ENCODE measurements around the gene POLG.
A peak's percentile ranks its signal among the peaks of the same experiment; 100 is the strongest.

The POLG gene

DNA sequence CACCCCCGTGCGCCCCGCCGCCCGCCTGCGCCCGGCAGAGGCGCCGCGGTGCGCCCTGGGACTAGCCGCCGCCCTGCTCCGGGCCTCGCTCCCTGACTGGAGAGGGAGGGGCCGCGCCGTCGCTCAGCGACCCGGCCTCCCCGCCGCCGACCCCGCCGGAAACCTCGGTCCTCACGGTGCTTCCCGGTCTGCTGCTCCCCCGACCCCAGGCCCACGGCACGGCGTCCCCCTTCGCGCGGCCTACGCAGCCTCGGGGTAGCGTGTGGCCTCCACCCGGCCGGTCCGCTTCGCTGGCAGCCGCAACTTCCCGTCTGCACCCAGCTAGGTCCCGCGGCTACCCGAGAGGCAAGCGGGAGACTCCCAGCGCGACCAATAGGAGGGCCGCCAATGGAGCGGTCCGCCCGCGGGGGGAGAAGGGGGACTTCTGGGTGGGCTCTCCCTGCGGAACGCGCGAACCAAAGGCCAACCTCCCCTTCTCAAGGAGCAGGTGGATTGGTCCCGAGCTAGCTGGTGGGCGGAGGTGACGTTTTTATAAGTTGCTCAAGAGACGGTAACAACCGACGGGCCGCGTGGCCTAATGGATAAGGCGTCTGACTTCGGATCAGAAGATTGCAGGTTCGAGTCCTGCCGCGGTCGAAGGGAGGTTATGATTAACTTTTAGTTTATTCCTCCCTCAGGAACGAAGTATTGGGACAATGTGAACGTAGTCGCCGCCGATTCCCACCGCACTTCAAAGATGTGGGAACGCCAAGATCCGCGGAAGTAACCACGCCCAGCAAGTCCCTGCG, at the start of gene POLG:
POLG (minus strand) TSS at position 315 of the 788 bp plus-strand sequence. CDS start 1,070 bp downstream, outside the sequence.
- peak within 1 kb of the TSS; percentile 85 for H3K4me3 ChIP-seq (ENCODE audit: low read depth, low read length)
- DNase-seq (ENCODE audit: low read depth) = peak; percentile 100
- TF ChIP-seq, protein P1, sequence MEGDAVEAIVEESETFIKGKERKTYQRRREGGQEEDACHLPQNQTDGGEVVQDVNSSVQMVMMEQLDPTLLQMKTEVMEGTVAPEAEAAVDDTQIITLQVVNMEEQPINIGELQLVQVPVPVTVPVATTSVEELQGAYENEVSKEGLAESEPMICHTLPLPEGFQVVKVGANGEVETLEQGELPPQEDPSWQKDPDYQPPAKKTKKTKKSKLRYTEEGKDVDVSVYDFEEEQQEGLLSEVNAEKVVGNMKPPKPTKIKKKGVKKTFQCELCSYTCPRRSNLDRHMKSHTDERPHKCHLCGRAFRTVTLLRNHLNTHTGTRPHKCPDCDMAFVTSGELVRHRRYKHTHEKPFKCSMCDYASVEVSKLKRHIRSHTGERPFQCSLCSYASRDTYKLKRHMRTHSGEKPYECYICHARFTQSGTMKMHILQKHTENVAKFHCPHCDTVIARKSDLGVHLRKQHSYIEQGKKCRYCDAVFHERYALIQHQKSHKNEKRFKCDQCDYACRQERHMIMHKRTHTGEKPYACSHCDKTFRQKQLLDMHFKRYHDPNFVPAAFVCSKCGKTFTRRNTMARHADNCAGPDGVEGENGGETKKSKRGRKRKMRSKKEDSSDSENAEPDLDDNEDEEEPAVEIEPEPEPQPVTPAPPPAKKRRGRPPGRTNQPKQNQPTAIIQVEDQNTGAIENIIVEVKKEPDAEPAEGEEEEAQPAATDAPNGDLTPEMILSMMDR (IDR thresholded peaks at IDR 0.05; ENCODE audit: insufficient read depth, low read depth, low read length, missing control alignments) = no peak

DNA sequence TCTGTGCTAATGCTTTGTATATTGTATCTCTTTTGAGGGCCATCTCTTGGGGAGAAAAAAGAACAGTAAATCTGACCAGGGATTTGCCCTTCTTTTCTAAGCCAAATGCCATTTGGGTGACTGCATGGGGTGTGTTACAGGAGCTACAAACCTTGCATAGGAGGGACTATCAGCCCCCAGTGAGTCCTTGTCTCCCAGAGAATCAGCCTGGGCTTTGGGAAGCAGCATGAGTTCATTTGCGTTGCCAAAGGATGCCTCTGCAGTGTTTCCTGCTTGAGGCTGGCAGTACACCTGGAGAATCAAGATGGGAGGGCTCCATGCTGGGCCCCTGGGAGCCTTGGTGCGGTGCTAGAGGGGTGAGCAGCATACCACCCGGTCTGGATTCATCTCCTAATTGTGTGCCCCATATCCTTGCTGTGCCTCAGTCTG, 49.6 kb upstream of the POLG start:
- TF ChIP-seq, protein P1 (IDR thresholded peaks at IDR 0.05; ENCODE audit: insufficient read depth, low read depth, low read length, missing control alignments) = no peak
- H3K4me3 ChIP-seq (ENCODE audit: low read depth, low read length) = no peak overlapping the region
- DNase-seq (ENCODE audit: low read depth) = no peak

DNA sequence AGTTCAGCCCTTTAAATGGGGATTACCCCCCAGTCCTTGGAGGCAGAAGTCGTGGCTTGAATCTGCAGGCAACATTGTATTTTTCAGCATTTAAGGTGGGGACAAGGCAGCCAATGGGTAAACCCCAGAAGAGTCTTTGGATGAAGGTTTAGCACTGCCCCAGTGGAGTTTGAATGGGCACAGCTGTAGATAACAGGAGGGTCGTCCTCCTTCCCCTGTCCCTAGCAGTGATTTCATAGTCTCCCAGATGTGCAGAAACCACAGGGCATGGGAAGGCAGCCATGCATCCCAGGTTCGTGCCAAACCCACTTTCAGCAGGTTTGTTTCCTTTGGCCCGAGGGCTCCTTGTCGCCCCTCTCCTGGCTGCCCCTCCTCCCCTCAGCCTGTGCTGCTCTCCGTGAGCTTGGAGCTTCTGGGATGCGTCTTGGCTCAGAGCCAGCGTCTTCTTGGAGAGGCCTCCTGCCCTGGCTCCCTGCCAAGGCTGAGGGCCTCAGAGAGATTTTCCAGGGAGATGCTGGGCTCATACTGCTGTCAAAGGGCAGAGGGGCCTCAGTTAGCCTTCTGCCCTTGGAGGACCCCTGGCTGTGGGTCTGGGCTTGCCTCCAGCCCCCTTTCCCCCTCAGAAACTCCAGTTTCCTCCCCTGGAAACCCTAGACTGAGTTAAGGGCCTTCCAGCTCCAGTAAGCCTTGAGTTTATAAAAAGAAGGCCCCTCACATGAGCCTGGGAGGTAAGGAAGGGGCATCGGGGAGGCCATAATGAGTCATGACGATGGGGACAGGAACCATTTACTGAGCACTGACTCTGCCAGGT, 48.9 kb upstream of the POLG start:
- TF ChIP-seq, protein P1 (IDR thresholded peaks at IDR 0.05; ENCODE audit: insufficient read depth, low read depth, low read length, missing control alignments) = no peak
- H3K4me3 ChIP-seq (ENCODE audit: low read depth, low read length) = no peak overlapping the region
- DNase-seq (ENCODE audit: low read depth) = no peak

DNA sequence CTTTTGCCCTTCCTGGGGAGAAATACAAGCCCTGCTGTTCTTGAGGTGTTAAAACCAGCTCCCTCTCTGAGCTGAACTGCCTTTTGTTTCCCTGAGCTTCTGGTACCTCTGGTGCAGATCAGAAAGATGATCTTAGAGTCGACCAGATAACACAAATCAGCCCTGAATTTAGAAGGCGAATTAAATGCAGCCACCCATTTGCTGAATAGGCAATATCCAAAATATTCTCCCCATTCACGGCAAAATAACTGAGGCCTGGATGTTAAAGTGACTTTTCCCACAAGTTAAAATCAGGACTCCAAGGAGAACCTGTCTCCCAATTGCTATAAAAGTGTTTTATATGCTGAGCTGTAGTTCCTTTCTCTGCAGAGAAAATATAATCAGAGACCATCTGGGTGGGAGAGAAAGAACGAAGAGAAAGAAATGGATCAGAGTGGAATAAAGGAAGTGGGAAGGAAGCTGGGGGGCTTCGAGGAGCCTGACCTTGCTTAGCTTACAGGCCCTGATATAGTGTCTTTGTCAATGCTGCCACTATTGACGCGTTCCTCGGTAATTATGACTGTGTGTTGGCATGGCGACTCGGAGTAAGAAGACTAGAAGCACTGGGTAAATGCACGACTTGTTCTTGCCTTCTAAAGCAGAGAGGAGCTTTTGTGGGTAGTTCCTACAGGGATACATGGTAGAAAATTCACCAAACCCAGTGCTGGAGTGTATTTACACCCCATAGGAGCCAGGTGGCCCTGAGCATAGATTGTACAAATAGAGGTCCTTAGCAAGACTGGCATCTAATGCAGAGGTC, 47.5 kb upstream of the POLG start:
- no peak overlapping the region for H3K4me3 ChIP-seq (ENCODE audit: low read depth, low read length)
- TF ChIP-seq, protein P1 (IDR thresholded peaks at IDR 0.05; ENCODE audit: insufficient read depth, low read depth, low read length, missing control alignments) = no peak
- no peak for DNase-seq (ENCODE audit: low read depth)

DNA sequence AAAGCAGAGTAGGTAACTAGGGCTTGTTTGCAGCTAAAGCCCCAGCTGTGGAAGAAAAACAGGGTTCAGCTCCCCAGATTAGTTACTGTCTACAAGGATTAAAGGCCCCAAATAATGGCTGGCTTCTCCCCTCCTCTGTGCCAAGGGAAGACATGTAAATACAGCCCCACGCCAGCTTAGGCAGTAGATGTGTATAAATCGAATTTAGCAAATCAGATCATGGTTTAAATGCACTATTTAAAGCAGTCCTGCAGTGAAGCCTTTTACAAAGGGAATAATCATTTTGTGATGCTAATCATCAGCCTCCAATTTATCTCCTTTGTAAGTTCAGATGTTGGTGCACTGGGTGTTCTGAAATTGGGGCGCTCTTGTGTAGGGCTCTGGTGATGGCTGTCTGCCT, 46.7 kb upstream of the POLG start:
- H3K4me3 ChIP-seq (ENCODE audit: low read depth, low read length) = no peak overlapping the region
- no peak for DNase-seq (ENCODE audit: low read depth)
- TF ChIP-seq, protein P1 (IDR thresholded peaks at IDR 0.05; ENCODE audit: insufficient read depth, low read depth, low read length, missing control alignments) = no peak

DNA sequence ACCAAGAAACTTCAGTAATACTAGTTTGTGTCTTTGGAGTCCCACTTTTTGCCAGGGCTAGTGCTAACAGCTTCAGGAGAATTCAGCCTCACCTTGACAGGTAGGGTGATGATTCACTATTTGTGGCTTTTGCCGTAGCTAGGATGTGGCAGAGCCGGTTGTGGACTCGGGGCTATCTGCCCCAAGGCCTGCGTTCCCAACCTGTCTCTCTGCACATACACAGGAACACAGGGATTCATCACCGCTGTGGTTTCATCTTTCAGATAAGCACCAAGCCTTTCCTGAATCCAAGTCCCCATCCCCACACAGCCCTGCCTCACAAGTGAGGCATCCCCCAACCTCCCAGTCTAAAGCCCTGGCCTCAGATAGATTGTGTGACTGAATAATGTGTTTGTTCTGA, 45.2 kb upstream of the POLG start:
- no peak overlapping the region for H3K4me3 ChIP-seq (ENCODE audit: low read depth, low read length)

More for the DNA sequence above, 45.2 kb upstream of the POLG start:
- TF ChIP-seq, protein P1 (IDR thresholded peaks at IDR 0.05; ENCODE audit: insufficient read depth, low read depth, low read length, missing control alignments) = no peak
- no peak for DNase-seq (ENCODE audit: low read depth)
